NCI-H69 (cell line): ENCODE measurements around the gene LYPD8.
"Not testable (repeated sequence)": the region's sequence is repeated elsewhere in the genome, so short reads cannot be mapped to it uniquely, and the experiment has no call there.

Experiments used
- DNase-seq: peaks from one replicate; lab custom pipeline; 2025; lab: John Stamatoyannopoulos, UW

LYPD8 gene, protein sequence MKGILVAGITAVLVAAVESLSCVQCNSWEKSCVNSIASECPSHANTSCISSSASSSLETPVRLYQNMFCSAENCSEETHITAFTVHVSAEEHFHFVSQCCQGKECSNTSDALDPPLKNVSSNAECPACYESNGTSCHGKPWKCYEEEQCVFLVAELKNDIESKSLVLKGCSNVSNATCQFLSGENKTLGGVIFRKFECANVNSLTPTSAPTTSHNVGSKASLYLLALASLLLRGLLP

DNA sequence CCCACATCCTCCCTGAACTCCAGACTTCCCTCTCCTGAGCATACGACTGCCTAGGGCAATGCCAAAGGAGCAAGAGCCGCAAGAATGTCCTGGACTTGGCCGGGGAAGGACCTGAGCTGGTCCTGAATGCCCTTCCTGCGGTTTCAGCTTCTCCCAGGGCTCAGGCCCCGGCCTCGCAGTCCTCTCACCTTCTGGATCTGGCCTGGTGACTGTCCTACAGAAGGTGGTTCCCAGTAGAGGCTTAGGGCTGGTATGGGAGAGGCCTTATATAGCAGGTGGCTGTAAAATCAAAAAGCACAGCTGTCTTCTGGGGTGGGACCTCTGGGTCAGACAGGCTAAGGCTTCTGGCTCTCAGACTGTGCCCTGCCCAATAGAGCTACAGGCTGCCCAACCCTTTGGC, at the start of gene LYPD8:
Gene LYPD8 (minus strand): TSS at position 243 of the 400 bp plus-strand sequence. CDS start 4,678 bp downstream, outside the sequence.
- no peak for DNase-seq

DNA sequence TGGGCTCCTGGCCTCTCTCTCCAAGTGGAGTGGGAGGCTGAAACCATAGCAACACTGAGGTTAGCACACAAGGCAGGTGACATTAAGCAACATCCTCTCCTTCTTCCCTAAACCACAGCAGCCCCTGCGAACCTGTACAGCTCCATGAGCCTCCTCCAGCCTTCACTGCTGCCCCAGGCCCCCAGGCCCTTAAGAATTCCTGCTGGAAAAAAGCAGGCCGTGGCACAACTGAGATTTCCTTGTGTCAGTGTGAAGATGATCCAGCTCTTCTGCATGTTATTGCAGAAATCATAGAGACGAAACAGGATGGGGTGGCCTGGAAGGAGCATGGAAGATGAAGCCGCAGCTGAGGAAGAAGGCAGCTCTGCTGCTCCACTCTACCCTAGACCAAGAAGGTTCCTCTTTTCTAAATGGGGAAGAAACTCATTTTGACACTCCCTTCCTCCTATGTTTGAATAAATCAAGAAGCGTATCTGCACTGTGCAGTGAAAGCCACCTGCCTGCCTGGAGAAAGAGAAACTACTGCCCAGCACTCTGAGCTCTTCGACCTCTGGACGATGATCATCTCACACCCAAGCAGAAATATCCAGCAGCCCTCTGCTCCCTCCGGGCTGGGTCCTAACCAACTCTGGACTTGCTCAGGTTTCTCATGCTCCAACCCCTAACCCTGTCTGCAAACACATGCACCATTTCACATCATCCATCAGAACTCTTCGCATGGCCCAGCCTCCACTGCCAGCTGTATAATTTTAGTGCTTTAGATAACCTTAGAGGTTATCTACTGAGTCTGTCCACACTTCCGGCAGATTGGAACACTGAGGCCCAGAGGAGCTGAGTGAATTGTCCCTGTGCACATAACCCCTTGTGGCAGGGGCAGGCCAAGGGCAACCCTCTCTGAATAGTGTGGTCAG, 49.5 kb upstream of the LYPD8 start:
- DNase-seq = no peak

GRCh38 chr1:248803501-248803900, 47.9 kb upstream of the LYPD8 start:
- not testable (repeated sequence) for DNase-seq

DNA sequence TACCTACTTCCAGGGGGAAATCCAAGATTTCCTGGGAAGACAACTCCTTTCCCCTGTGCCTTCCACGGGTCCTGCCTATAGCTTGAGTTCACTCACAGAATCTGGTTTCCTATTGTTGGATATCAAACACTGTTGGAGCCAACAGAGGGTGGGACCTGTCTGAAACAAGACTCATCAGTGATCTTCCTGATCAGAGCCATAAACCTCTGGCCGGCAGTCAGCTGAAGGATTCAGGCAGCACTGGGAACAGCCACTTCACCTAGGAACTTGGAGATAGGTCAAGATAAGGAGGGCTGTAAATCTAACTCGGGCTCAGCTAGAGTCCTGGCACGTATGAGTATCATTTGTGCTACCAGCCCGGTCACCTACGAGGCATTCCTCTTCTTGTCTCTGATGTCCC, 46.9 kb upstream of the LYPD8 start:
- no peak for DNase-seq

GRCh38 chr1:248800459-248800858, 44.9 kb upstream of the LYPD8 start:
- DNase-seq = no peak

- DNase-seq = no peak
Measured at GRCh38 chr1:248798791-248799190, 43.2 kb upstream of the LYPD8 start.

DNA sequence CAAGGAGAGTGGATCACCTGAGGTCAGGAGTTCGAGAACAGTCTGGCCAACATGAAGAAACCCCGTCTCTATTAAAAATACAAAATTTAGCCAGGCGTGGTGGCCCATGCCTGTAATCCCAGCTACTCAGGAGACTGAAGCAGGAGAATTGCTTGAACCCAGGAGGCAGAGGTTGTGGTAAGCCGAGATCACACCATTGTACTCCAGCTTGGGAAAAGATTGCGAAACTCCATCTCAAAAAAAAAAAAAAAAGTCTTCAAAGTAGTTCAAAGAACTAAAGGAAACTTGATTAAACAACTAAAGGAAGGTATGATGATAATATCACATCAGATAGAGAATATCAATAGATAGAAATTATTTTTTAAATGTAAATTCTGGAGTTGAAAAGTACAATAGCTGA, 39.1 kb upstream of the LYPD8 start:
- DNase-seq = not testable (repeated sequence)

GRCh38 chr1:248793592-248793991, 38.0 kb upstream of the LYPD8 start:
- DNase-seq = peak; percentile 31

- no peak for DNase-seq
Measured at GRCh38 chr1:248792342-248792741, 36.8 kb upstream of the LYPD8 start.

- no peak for DNase-seq
Measured at GRCh38 chr1:248791010-248791409, 35.5 kb upstream of the LYPD8 start.

DNA sequence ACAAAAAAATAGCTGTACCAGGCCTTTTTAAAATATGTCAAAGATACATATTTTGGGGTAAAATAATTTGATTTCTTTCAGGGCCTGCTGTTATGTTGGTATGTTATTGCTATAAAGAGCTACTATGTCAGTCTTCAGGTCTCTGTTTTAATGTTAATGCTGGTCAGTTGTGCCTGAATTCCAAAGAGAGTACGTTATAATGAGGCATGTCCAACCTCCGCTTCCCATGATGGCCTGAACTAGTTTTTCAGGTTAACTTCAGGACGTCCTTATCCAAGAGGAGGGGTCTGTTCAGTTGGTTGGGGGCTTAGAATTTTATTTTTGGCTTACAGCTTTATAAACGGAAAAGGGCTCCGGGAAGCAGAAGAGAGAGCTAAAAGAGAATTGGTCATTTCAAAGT, 34.9 kb upstream of the LYPD8 start:
- DNase-seq = no peak

- not testable (repeated sequence) for DNase-seq
Measured at GRCh38 chr1:248789337-248789736, 33.8 kb upstream of the LYPD8 start.

DNA sequence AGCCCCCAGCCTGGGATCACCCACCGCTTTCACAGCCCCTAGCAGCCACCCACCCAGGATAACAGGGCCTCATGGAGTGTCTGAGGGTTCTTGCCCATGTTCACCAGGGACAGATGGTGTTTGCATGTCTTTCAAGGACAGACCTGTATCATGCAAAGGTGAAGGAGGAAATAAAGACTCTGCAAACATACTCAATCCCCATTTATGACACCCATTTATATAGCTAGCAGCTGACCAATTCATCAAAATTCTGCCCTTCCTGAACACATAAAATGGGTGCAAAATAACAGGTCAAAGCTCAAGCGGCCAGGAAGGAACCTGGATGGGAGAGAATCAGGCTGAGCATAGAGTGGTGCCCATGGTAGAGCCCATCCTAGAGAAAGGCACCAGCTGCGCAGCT, 32.8 kb upstream of the LYPD8 start:
- DNase-seq = no peak

- no peak for DNase-seq
Measured at GRCh38 chr1:248787430-248787829, 31.9 kb upstream of the LYPD8 start.

DNA sequence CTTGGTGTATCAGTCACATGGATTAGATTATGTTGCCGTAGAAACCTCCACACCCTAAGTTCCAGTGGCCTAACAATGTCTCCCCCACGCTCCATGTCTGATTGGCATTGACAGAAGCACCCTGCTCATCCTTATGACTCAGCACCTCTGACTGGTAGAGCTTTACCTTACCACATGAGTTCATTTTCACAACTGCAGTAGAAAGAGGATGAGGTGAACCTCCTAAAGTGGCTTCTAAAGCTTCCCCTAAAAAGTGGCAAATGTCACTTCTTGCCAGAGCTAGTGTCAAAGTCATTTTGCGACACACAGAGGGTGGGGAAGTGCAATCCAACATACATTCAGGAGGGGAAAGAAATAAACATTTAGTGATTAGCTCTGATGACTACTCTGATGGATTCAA, 30.6 kb upstream of the LYPD8 start:
- DNase-seq = peak; percentile 11

DNA sequence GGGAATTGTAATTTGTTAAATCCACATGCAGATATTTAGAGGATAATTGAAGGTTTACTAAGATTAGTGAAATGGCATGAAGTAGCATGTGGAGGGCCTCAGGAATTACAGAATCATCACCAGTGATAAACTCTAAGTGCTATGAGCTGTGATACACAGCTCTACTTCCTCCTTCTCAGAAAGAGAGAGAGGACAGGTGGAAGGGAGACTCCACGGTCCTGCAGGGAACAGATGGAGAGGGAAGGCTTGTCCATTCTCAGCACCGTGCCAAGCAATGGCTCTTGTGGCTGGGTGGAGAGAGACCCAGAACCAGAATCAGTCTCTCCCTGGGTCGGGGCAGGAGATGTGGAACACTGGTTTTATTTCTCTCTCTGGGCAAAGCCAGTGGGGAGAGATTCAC, 27.8 kb upstream of the LYPD8 start:
- DNase-seq = peak; percentile 32

DNA sequence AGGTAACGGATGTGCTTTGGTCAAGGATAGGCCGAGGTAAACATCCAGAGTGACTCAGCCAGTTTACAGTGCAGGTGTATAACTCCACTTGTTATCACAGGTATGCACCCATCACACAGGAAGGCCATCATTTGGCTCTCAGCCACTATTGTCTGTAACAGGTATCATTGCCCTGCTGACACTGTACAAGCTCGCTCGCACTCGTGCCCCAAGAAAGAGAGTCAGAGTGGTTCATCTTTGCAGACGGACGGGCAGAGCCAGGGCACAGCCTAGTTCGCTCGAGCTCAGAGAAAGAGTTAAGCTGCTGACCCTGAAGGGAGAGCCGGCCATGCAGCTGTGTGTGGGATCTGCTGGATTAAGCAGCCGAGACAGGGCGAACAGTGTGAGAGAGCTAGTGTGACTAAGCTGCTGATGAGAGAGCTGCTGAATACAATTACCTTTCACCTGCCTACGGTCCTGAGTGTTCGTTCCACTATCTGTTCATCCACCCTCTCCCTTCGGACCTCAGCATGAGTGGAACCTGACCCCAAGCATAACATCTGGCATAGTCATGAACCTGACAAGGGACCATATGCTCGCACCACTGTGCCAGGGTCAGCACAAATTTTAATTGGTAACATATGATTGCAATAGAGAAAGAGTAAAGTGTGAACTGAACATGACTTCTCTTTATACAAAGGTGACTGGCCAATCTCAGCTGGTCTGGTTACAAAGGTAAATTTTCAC, 27.0 kb upstream of the LYPD8 start:
- DNase-seq = peak; percentile 58

DNA sequence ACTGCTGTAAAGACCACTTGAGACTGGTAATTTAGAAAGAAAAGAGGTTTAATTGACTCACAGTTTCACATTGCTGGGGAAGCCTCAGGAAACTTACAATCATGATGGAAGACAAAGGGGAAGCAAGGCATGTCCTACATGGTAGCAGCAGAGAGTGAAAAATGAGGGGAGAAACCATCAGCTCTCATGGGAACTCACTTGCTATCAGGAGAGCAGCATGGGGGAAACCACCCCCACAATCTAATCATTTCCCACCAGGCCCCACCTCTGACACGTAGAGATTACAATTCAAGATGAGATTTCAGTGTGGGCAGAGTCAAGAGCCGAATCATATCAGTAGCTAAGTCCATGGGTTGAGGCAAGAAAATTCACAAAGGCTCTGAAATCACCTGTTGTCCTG, 23.8 kb upstream of the LYPD8 start:
- DNase-seq = no peak

GRCh38 chr1:248778906-248779305, 23.3 kb upstream of the LYPD8 start:
- no peak for DNase-seq

DNA sequence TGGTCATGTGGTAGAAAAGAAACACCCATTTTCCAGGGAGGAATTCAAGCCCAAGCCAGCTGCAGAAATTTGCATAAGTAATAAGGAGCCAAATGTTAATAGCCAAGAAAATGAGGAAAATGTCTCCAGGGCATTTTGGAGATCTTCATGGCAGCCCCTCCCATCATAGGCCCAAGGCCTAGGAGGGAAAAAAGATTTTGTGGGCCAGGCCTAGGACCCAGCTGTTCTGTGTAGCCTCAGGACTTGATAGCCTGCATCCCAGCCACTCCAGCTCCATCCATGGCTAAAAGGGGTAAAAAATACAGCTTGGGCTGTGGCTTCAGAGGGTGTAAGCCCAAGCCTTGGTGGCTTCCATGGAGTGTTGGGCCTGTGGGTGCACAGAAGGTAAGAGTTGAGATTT, 21.4 kb upstream of the LYPD8 start:
- no peak for DNase-seq

GRCh38 chr1:248775441-248775840, 19.9 kb upstream of the LYPD8 start:
- DNase-seq = no peak

GRCh38 chr1:248759644-248760043, 4.1 kb upstream of the LYPD8 start:
- DNase-seq = no peak

DNA sequence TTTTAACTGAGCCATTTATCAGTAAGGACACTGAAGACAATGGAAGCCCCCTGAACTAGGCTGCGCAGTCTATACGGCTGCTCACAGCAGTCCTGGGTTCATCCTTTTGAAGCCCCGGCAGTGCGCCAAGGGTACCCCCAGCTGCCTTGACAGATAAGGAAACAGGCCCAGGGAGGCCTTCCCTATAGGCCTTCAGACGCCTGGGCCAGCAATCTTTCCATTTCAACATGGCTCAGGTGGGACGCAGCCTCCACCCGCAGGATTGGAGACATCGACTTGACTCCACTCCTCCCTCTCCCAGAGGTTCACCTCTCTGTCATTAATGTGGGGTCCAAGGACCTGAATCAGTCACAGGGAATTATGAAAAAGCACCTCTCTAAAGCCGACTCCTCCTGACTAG, 2.8 kb upstream of the LYPD8 start:
- DNase-seq = no peak
